GM21576 (cell line): ENCODE data around the gene CDH15.
"Not testable (repeated sequence)": the region's sequence is repeated elsewhere in the genome, so short reads cannot be mapped to it uniquely, and the experiment has no call there.

Source experiments
- ATAC-seq: cut with Tn5 transposase; IDR thresholded peaks from one replicate; pipeline ENCODE4 v1.9.1; 2021; ENCODE audit warnings: mild to moderate bottlenecking, moderate library complexity; ENCODE audit not compliant: unreplicated experiment

The CDH15 gene

GRCh38 chr16:89221604-89222003, 50.1 kb downstream of the CDH15 start:
- ATAC-seq, result no peak

GRCh38 chr16:89222931-89223330, 51.4 kb downstream of the CDH15 start:
- no peak for ATAC-seq

DNA sequence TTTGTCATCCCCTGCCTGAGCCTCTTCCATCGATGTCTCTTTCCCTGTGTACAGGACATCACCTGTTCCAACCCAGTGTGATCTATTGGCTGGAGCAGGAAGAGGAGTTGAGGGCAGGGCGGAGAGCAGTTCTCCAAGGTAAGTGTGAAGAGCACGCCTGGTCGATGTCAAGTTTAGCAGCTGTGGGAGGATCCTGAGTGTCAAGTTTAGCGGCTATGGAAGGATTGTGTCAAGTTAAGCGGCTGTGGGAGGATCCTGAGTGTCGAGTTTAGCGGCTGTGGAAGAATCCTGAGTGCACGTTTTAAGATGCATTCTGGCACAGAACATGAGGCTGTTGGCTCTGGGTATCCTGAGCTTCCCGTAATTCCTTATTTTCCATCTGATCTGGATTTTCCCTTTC, 53.1 kb downstream of the CDH15 start:
- ATAC-seq, result no peak

DNA sequence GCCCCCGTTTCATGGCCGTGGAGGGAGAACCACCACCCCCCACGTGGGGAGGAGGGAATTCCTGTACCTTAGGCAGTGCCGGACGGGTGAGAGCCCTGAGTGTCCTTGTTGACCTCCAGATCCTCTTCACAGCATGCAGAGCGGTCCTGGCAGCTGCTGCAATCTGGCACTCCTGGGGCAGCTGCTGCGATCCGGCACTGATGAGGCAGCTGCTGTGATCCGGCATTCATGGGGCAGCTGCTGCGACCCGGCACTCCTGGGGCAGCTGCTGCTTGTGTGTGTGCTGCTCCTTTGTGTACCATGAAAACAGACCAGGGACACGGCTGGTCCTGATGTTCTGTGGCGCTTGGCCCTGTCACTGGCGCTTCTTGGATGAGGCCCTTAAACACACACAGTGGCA, 58.7 kb downstream of the CDH15 start:
- no peak for ATAC-seq

GRCh38 chr16:89232107-89232506, 60.6 kb downstream of the CDH15 start:
- ATAC-seq, result no peak

GRCh38 chr16:89233678-89234490, 62.3 kb downstream of the CDH15 start:
- ATAC-seq, result no peak

DNA sequence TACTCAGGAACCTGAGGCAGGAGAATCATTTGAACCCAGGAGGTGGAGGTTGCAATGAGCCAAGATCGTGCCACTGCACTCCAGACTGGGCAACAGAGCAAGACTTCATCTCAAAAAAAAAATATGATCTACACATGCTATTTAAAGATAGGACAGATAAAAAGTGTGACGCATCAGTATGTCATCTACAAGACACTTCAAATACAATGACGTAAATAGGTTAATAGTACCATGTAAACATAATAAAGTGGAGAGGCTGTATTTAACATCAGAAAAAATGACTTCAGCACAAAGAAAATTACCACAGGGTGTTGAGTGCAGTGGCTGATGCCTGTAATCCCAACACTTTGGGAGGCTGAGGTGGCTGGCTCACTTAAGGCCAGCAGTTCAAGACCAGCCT, 66.2 kb downstream of the CDH15 start:
- ATAC-seq, result no peak

- peak; percentile 57 for ATAC-seq
Observed at GRCh38 chr16:89241187-89242007, 69.8 kb downstream of the CDH15 start.

DNA sequence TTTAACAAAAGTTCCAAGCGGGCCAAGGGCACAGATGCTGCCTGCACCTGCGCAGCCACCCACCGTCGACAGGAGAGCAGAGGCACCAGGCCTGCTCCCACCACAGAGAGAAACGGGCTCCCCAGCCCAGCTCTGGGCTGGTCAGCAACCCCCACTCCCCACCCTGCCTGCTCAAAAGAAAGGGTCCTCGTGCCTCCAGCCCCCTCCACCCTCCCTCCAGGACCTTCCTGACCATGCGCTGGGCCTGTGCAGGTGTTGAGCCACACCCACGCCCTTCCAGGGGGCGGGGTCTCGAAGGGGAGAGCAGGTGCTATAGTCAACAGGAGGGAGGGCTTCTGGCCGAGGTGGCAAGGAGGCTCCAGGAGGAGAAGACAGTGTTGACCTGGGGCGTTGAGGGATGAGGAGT, 71.2 kb downstream of the CDH15 start:
- no peak for ATAC-seq

GRCh38 chr16:89243664-89244063, 72.1 kb downstream of the CDH15 start:
- ATAC-seq, result no peak

DNA sequence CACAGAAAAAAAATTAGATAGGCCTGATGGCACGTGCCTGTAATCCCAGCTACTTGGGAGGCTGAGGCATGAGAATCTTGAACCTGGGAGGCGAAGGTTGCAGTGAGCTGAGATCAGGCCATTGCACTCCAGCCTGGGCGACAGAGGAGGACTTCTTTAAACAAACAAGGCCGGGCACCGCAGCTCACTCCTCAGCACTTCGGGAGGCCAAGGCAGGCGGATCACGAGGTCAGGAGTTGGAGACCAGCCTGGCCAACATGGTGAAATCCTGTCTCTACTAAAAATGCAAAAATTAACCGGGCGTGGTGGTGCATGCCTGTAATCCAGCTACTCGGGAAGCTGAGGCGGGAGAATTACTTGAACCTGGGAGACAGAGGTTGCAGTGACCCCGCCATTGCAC, 72.7 kb downstream of the CDH15 start:
- not testable (repeated sequence) for ATAC-seq

GRCh38 chr16:89244754-89245153, 73.2 kb downstream of the CDH15 start:
- no peak for ATAC-seq
